Hypothalamus (tissue), 51 donors: ENCODE measurements around the gene RBCK1.

Experiments
- DNase-seq, 51 donors: peaks; one replicate each; lab custom pipeline; 2025; lab: John Stamatoyannopoulos, UW

Gene RBCK1

GRCh38 chr20:415820-416322 lies 7.8 kb downstream of the RBCK1 start:
- no peak for DNase-seq

- DNase-seq: no peak
Measured at GRCh38 chr20:416950-417800, 9.1 kb downstream of the RBCK1 start.

DNA sequence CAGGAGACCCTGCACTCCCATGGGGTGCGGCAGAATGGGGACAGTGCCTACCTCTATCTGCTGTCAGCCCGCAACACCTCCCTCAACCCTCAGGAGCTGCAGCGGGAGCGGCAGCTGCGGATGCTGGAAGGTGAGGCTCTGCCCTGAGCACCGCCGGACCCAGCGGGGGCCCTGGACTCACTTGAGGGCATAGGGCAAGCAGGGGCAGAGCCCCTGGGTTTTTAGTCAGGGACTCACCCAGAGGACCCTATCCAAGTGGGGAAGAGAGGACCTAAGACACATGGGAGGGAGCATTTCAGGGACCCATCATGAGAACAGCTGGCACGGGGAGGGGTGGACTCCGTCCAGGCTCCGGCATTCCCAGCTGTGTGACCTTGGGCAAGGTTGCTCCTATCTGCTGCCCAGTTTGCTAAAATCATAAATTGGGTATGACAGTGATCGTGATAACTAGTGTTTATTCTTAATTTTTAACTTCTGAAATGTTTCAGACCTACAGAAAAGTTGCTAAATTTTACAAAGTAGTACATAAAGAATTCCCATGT lies 9.8 kb downstream of the RBCK1 start:
- no peak for DNase-seq

DNA sequence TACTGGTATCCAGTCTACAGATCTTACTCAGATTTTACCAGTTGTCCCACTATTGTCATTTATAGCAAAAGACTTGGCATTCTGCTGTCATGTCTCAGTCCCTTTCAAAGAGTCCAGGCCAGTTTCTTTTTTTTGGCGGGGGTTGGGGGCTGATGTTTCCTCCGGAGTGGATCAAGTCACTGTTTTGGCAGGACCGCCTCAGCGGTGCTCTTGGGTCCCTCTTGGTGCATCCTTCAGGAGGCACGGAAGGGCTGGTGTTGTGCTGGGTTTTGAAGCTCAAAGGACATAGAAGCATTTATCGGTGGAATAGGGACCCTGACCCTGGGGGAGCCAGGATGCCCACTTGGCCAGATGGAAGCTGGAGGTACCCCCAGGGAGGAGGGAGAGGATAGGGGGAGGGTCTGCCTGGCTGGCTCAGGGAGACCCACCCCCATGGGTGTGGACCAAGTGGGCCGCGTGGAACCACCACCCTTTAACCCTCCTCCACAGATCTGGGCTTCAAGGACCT lies 10.8 kb downstream of the RBCK1 start:
- no peak for DNase-seq

DNA sequence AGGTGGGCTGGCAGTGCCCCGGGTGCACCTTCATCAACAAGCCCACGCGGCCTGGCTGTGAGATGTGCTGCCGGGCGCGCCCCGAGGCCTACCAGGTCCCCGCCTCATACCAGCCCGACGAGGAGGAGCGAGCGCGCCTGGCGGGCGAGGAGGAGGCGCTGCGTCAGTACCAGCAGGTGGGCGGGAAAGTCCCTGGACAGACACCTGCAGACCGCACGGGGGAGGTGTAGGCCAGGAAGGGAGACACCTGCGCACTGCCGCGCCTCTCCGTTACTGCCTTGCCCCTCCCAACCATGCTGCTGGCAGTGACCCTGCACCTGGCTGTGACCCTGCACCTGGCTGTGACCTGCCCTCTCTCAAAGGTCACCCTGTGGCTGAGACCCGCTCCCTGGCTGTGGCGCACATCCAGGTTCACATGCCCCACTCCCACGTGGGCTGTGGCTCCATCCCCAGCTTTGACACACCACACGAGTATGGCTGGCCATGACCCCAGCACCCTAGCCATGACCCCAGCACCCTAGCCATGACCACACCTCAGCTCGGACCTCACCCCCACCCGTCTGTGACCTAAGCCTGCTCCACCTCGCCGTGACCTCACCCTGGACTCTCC lies 11.6 kb downstream of the RBCK1 start:
- no peak for DNase-seq

DNA sequence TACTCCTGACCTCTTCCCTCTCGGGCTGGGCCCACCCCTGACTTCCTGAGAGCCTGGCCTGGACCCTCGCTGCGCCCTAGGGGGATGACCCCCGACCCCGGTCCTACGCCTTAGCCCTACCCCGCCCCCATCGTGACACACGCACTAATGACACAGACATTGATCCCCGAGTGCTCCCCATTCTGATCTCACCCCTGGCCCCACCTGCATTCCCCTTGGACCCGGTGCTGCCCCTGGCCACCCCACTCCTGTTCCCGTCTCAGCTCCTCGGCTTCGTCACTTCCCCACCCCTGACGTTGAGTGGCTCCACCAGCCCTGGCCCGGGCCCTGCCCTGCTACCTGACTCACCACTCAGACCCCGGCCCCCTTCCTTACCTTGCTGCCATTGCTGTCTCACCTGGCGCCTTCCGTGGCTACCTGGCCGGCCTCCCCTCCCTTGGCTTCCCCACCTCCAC lies 12.1 kb downstream of the RBCK1 start:
- no peak for DNase-seq

DNA sequence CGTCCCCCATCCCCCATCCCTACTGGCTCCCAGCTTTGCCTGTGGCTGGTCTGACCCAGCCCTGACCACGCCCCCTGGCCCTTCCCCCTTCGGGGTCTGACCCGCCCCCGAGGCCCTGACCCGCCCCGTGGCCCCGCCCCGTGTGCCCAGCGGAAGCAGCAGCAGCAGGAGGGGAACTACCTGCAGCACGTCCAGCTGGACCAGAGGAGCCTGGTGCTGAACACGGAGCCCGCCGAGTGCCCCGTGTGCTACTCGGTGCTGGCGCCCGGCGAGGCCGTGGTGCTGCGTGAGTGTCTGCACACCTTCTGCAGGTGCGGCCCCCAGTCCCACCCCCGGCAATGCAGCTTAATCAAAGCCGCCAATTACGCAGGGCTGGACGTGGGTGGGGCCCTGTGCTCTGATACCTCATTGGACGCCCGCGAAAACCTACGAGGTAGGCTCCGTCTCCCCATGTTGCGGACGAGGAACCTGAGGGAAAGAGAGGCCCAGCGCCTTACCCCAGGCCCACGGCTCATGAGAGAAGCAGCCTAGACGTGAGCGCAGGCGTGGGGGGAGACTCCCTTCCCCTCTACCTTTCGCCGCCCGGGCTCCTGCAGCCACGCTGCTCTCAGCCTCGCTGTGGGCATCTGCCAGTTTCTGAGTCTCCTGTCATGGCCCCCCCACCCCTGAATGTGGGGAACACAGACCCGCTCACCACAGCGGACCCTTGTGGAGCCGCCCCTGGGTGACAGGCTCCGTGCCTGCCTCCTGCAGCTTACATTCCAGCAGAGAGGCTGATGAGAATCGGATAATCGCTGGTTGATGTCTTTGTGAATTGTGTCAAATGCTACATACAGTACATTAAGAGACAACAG lies 12.8 kb downstream of the RBCK1 start:
- no peak for DNase-seq

DNA sequence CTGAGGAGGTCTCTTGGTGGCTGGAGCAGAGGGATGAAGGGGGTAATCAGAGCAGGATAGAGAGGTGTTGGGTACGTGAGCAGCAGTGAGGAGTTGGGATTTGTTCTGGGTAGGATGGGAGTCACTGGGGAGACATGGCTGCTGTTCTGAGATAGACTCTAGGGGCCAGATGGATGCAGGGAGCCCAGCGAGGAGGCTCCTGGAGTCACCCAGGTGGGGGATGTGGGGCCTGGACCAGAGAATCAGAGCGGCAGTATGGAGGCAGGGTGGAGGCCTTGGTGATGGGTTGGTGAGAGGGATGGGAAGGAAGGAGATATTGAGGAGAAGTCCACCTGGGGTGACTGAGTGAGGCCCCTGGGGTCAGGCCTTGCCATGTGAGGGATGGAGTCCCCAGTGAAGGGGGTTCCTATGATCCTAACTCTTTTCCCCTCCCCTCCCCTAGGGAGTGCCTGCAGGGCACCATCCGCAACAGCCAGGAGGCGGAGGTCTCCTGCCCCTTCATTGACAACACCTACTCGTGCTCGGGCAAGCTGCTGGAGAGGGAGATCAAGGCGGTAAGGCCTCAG lies 13.7 kb downstream of the RBCK1 start:
- no peak for DNase-seq

DNA sequence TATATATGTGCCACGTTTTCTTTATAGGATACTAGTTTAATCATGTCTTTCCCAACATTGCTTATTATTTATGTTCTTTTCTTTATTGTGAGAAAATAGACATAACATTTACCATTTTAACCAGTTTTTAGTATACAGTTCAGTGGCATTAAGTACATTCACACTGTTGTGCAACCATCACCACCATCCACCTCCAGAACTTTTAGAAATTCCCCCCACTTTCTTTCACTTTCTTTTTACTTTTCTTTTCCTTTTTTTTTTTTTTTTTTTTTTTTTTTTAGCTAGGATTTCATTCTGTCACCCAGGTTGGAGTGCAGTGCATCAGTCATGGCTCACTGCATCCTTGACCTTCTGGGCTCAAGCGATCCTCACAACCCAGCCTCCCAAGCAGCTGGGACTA lies 18.5 kb downstream of the RBCK1 start:
- no peak for DNase-seq

DNA sequence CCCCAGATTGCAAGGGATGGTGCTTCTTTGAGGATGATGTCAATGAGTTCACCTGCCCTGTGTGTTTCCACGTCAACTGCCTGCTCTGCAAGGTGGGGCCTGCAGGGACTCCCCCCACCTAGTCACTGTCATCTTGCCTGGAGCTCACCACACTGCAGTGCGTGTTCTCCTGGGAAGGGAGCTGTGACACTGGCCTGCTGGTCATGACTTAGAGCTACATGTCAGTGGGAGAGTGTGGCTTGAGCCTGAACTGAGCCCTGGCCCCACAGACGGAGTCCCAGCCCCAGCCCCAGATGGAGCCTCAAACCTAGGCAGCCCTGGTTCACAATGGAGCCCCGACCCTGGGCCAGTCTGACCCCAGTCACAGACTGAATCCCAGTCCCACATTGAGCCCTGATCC lies 19.3 kb downstream of the RBCK1 start:
- no peak for DNase-seq

- DNase-seq: no peak
Measured at GRCh38 chr20:427849-428657, 20.0 kb downstream of the RBCK1 start.

GRCh38 chr20:428658-429200 lies 20.6 kb downstream of the RBCK1 start:
- DNase-seq: no peak

DNA sequence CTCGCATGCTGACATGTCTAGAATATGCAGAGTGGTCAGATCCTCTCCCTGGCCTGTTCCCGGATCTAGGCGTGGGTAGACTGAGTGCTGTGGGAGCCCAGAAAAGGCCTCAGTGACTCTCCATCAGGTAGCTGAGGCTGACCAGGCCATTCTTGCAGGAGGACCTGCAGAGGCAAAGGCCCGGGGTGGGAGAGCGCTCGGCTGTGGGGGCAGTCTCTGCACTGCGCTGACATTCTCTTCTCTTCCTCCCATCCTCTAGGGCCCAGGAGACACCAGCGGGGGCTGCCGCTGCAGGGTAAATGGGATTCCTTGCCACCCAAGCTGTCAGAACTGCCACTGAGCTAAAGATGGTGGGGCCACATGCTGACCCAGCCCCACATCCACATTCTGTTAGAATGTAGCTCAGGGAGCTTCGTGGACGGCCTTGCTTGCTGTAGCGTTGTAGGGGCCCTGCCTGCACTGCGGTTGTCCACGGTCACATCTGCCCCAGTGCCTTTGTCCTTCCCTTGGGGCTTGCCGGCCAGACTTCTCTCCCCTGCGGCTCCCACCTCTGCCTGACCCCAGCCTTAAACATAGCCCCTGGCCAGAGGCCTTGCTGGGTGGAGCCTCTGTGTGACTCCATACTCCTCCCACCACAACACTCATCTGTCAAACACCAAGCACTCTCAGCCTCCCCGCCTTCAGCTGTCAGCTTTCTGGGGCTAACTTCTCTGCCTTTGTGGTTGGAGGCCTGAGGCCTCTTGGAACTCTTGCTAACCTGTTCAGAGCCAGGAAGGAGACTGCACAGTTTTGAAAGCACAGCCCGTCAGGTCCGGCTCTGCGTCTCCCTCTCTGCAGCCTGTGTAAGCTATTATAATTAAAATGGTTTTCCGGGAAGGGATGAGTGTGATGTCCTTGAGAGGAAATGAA lies 22.2 kb downstream of the RBCK1 start:
- no peak for DNase-seq

DNA sequence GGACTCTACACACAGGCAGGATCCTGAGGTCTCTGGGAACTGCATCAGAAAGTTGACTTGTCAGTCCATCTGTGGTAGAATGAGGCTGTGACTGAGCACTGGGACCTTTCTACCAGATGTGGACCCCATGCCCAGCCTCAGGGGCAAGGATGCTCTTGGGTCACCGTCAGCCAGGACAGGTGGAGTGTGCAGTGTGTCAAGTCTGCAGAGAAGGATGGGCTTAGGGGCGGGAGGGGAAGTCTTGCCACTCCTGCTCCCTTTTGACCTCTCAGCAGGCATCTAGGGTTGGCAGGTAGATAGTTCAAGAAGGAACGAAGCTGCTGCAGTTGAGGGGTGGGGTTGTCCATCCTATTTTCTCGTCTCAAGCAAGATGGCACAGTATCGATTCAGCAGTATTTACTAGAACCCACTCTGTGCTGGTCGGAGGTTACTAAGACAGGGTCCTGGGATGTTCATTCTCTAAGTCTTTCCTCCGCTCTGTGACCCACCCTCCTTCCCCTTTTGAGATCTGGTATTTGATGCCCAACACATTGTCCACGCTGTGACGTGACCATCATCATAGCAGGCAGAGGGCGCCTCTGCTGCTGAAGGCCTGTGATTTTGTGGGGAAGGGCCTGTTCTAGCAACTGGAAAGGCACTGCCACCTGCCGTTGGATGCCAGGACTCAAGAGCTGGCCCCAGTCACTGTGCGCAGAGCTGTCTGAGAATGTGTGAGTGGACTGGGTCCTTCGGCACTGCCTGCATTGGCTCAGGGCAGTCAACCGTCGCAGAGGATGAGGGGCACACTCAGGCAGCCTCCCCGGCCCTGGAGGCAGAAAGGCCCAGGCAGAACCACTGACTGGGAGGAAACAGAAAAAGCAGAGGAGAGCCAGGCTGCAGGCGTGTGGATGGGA lies 23.2 kb downstream of the RBCK1 start:
- peak in 47 of 51 donors; percentile 5 to 85 (median 56) for DNase-seq

- DNase-seq: no peak
Measured at GRCh38 chr20:432208-432607, 24.1 kb downstream of the RBCK1 start.

GRCh38 chr20:432677-433299 lies 24.7 kb downstream of the RBCK1 start:
- DNase-seq: no peak
